Hindlimb muscle (tissue), 1 donor: Measurements from ENCODE around the gene S100A3. TPM values are rescaled to one million over a fixed set of nuclear protein-coding genes. Genes with fewer than 3 reads are reported as not detected.
"Not testable (repeated sequence)": the region's sequence is repeated elsewhere in the genome, so short reads cannot be mapped to it uniquely, and the experiment has no call there.

ENCODE experiments used
- DNase-seq: peaks from one replicate; pipeline ENCODE4 v3.0.0-alpha.2; 2013
- polyA plus RNA-seq: library from polyadenylated mRNA; unstranded; fragments of 120-200 nt; gene quantifications from one replicate; pipeline ENCODE4 v1.2.1, GENCODE V29; 2013; ENCODE audit not compliant: insufficient read length

Gene S100A3
- polyA plus RNA-seq, 1 donor: 1.2 TPM

DNA sequence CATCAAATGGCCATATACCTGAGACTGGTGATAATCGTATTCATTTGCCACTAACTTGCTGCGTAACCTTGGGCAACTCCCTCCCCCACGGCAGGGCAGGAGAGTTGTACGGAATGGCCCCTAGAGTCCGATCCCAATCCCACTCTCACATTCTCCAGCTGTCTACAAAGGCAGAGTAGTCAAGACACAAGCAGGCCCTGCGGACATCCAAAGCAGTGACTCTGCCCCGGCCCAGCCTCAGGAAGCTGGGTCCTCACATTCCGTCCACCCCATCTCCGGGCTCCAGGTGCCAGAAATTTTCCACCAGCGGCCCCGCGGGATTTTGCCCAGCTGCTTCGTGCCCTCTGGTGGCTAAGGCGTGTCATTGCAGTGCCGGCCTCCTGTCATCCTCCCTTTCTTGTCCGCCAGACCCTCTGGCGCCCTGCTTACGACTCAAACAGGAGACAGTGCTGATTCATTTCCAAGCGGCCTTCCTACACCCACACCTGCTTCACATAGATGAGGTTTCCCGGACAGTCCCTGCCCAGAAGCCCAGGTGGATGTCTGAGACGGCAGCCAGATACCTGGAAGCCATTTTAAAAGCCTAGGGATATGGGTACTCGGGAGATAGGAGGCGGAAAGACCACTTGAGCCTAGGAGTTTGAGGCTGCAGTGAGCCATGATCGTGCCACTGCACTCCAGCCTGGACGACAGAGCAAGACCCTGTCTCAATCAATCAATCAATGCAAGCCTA lies 19.5 kb upstream of the S100A3 start:
- DNase-seq: peak; percentile 87

- DNase-seq: no peak
These were observed 18.7 kb upstream of the S100A3 start for GRCh38 chr1:153567621-153568366.

DNA sequence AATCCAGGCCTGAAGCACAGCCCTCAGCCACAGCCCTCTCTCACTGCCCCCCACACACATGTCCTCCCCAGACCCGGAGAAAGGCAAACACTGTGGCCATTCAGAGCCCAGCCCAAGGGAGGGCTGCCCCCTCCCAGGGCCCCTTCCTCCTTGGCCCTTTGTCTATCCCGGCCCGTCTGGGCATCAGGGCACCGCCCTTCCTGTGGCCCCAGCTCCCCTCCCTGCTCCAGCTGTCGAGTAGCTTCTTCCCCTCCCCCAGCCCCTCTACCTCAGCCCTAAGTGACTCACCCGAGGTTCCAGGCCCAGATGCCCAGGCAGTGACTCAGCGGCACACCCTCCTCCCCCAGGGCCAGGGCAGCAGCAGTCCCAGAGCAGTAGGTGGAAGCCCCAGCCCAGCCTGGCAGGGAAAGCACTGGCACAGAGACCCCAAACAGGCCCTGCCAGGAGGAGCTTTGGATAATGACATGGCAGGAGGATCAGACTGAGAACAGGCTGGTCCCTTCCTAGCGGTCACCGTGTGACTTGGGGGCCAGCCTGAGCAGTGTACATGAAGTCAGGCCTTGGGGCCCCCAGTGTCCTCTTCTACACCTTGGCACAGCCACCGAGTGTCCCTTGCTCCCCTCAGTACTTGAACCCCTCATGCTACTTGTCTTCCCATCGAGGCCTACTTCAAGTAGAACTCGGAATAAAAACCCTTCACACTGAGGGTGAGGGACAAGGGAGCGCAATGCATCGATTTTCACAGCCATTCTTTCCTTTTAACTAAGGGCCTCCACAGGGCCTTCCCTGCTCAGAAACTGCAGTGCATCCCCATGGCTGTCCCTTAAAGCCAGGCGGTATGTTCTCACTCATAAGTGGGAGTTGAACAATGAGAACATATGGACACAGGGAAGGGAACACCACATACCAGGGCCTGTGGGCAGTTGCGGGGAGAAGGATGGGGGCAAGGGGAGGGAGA lies 17.6 kb upstream of the S100A3 start:
- DNase-seq: peak; percentile 80

DNA sequence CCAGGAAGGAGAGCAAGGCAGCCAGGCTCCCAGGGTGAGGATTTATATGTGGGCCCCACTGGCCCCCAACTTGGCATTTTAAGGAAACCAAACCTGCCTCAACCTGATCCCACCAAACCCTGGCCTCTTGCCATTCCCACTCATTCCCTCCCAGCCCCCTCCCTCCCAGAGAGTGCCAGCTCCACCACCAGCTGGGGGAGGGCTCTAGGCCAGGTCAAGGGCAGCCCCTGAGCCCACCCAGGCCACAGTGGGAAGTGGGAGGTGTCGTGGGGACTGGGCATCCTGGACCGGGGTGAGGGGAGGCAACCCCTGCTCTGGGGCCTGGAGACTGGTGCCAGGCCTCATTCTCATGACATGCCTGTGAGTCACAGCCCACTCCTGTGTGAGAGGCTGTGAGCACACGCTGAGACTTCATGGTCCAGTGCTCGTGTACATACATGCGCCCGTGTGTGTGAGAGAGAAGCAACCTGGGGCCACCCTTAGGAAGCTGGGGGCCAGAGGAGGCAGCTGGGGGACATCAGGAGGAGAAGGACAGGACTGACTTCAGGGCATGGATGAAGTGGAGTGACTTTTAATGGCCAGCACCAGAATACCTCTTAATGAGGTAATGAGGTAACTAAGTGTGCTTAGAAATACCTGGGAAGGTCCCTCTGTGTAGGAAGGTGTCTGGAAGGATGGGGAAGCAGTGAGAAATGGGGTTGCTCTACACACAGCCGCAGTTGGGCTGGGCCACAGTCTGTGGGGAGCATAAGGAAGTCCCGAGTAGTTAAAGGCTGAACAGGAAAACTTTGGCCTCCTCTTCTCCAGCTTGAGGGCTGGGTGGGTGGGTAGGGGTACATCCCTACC lies 16.7 kb upstream of the S100A3 start, which contains the start of gene S100A2:
Gene S100A2 (minus strand): TSS at position 316 of the 846 bp plus-strand sequence. CDS start 1,967 bp downstream, outside the sequence.
- no peak for DNase-seq

- DNase-seq: no peak
These were observed 14.9 kb upstream of the S100A3 start for GRCh38 chr1:153563991-153564390.

- no peak for DNase-seq
These were observed 14.4 kb upstream of the S100A3 start for GRCh38 chr1:153563483-153563901.

- not testable (repeated sequence) for DNase-seq
These were observed 13.0 kb upstream of the S100A3 start for GRCh38 chr1:153562021-153562420.

GRCh38 chr1:153561466-153561985 lies 12.5 kb upstream of the S100A3 start:
- no peak for DNase-seq

GRCh38 chr1:153560771-153561465 lies 11.9 kb upstream of the S100A3 start:
- DNase-seq: no peak

DNA sequence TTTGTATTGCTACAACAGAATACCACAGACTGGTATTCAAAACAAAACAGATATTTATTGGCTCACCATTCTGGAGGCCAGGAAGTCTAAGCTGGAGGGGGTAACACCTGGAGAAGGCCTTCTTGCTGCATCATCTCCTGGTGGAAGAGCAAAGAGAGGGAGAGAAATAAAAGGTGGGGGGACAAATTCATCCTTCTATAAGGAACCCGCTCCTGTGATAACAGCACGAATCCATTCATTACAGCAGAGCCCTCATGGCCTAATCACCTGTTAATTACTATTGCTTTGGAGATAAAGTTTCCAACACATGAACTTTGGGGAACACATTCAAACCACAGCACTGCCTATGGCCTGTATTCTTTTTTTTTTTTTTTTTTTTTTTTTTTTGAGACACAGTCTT lies 11.2 kb upstream of the S100A3 start:
- no peak for DNase-seq

- DNase-seq: no peak
These were observed 8.8 kb upstream of the S100A3 start for GRCh38 chr1:153557877-153558276.

GRCh38 chr1:153556348-153556747 lies 7.3 kb upstream of the S100A3 start:
- no peak for DNase-seq

- DNase-seq: peak; percentile 65
These were observed 4.9 kb upstream of the S100A3 start for GRCh38 chr1:153553830-153554541.

DNA sequence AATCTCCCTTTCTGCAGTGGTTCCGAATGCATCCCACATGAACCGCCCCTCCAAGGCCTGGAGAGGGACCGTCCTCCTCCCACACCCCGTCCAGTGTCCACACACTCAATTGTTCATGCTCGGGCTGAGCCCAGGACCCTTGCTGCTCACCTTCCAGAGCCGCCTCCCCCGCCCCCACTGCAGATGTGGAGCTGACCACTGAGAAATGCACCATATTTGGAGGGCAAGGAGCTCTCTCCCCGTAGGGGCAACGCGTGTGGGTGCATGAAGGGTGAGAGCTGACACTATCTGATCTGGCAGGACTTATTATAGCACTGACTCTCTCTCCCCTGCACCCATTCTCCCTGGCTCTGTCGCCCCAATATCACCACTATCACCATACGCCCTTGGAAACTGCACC lies 4.0 kb upstream of the S100A3 start:
- DNase-seq: no peak

DNA sequence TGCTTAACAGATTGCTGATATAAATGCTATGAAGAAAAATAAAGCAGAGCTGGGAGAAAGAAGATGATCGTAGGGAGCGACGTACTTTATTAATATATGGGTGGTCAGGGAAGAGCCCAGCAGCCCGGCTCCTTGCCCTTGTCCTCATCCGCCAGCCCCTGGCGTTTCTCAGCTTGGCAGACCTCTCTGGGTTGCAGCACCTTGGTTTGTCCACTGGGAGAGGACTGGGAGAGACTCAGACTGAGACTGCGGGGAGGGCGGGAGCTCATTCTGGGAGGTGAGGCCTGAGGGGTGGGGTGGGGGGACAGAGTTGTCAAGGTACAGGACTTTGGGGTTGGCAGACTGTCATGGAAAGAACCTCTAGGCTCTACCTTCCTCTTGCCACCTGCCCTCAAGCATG lies 3.3 kb upstream of the S100A3 start:
- DNase-seq: no peak

- DNase-seq: no peak
These were observed 1.9 kb upstream of the S100A3 start for GRCh38 chr1:153550827-153551500.

DNA sequence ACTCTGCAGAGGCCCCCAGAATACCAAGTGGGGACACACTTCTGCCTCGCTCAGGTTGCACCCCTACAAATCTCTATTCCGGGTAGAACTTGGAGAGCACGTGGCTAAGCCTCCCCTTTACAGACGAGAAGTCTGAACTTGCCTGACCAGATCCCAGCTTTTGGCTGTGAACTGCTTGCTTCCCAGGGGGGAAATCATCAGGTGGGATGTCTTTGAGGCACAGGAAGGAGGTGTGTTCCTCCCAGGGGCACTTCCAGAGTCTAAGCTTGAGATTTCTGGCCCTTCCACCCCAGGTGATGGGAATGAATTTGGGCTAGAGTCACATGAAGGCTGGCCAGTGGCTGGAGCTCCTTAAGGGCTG lies 1.3 kb upstream of the S100A3 start:
- no peak for DNase-seq

DNA sequence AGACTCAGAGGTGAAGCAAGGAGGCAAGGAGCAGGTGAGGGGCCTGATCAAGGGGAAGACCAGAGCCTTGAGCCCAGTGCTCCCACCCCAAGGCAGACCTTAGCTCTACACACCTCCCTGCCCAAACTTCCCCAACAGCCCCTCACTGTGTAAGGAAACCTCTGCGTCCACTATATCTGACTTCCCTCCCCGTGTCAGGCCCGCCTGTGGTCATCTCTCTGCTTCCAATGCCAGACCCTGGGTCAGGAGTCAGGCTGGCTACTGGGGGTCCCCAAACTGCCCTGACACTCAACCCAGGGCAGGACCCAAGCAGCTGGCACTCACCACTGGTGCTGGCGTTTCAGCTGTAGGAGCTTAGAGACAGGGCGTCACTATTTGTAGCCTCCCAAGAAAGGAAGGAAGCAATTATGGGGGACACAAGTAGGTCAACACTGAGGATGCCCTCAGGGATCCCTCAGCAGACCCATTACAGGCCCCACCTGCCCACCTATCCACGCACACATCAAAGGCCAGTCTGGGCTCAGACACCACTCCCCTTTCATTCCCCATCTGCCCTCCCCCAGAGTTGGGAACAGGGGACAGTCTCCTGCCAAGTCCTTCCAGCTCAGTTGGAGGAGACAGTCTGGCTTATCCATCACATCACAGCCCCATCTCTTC lies 811 bp upstream of the S100A3 start:
- DNase-seq: no peak
